Muscle layer of colon (tissue), 2 donors: ENCODE measurements around the gene STKLD1.

Experiments
- H3K27ac ChIP-seq: one replicate; pipeline ENCODE4 v1.7.0; 2013; ENCODE audit warnings: low read depth, mild to moderate bottlenecking, low read length, moderate library complexity
- H3K27me3 ChIP-seq, 2 donors: one replicate each; pipeline ENCODE4 v1.7.0; 2013; ENCODE audit warnings: low read length in 2 of 2, mild to moderate bottlenecking in 2 of 2; ENCODE audit not compliant: insufficient read depth in 2 of 2, control insufficient read depth in 1 of 2
- H3K36me3 ChIP-seq: one replicate; pipeline ENCODE4 v1.7.0; 2013; ENCODE audit warnings: mild to moderate bottlenecking, low read length; ENCODE audit not compliant: insufficient read depth
- H3K4me1 ChIP-seq: one replicate; pipeline ENCODE4 v1.7.0; 2013; ENCODE audit warnings: mild to moderate bottlenecking, low read length; ENCODE audit not compliant: insufficient read depth
- H3K4me3 ChIP-seq, 2 donors: one replicate each; pipeline ENCODE4 v1.7.0; 2013; ENCODE audit warnings: low read length in 2 of 2, low read depth in 1 of 2, mild to moderate bottlenecking in 1 of 2, moderate library complexity in 1 of 2
- H3K9ac ChIP-seq: one replicate; pipeline ENCODE4 v1.7.0; 2013; ENCODE audit warnings: low read length
- H3K9me3 ChIP-seq: one replicate; pipeline ENCODE4 v1.7.0; 2013; ENCODE audit warnings: mild to moderate bottlenecking, low read length
- donor health status: abdominal sarcoma.
- donor health status: Adenocarcinoma of cecum.

The STKLD1 gene

DNA sequence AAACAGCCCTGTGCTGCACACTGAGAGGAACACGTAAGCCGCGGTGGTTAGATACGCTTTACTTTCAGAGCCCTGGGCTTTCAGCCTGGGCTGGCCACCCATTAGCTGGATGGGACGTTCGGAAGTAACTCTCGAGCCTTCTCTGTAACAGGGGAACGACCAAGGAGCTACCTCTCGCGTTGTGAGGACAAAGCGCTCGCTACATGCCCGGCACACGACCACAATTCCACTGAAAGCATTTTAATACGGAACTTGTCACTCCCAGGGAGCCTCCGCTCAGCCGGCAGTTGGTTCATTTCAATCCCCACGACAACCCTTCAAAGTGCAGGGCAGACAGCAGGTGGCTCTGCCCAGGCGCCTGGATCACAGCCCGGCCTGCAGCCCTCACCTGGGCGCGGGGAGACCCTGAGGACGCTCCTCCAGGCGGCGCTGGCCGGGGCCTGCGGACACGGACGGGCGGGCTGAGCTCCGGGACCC lies 20.2 kb upstream of the STKLD1 start:
- peak overlapping the region; percentile 61 for H3K27ac ChIP-seq

DNA sequence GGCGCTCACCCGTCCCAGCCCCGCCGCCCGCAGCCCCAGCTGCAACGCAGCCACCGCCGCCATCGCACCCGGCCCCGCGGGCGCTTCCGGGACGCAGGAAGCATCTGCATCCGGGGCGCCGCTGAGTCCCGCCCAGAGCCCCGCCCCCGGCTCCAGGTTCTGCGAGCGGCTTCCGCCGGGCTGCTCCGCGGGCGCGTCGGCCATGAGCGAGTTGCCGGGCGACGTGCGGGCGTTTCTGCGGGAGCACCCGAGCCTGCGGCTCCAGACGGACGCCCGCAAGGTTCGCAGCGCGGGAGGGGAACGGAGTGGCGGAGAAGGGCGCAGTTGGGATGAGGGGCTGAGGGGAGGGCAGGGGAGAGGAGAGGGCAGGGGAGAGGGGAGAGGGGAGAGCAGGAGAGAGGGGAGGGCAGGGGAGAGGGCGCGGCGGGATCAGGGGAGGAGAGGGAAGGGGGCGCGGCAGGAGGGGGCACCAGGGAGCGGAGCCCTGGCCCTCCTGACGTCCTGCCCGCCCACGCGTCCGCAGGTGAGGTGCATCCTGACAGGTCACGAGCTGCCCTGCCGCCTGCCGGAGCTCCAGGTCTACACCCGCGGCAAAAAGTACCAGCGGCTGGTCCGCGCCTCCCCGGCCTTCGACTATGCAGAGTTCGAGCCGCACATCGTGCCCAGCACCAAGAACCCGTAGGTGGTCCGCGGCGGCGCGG lies 19.6 kb upstream of the STKLD1 start, which contains the start of the genes SURF1 and SURF2:
TSS of gene SURF1 (minus strand) at position 97 of the 701 bp plus-strand sequence. CDS start at position 63, 34 bp downstream.
TSS of gene SURF2 (plus strand) at position 160 of the 701 bp plus-strand sequence. CDS start at position 203, 43 bp downstream.
- H3K9ac ChIP-seq, result peak within 1 kb of the TSS; percentile 57
- peak within 1 kb of the TSS; percentile 61 for H3K27ac ChIP-seq

More for the DNA sequence above, 20.2 kb upstream of the STKLD1 start:
- H3K9me3 ChIP-seq, result no peaks in the 10 kb centered on the region
- H3K4me3 ChIP-seq, result peak overlapping the region; percentile 59 to 77
- peaks cover 33% of the 10 kb centered on the region for H3K36me3 ChIP-seq
- peak overlapping the region; percentile 57 for H3K9ac ChIP-seq
- H3K27me3 ChIP-seq, result no peaks in the 10 kb centered on the region
- H3K4me1 ChIP-seq, result peaks cover 22% of the 10 kb centered on the region

GRCh38 chr9:133357656-133358055 lies 18.5 kb upstream of the STKLD1 start:
- H3K27me3 ChIP-seq, result no peaks in the 10 kb centered on the region
- H3K9ac ChIP-seq, result no peak overlapping the region
- no peak overlapping the region for H3K27ac ChIP-seq
- H3K4me1 ChIP-seq, result peaks cover 22% of the 10 kb centered on the region
- no peaks in the 10 kb centered on the region for H3K9me3 ChIP-seq
- H3K4me3 ChIP-seq, result peak overlapping the region in 1 of 2 donors; percentile 8
- peaks cover 32% of the 10 kb centered on the region for H3K36me3 ChIP-seq

More for the DNA sequence above, 19.6 kb upstream of the STKLD1 start, which contains the start of the genes SURF1 and SURF2:
- Histone ChIP-seq H3K9me3 (no peaks in the 10 kb centered on the region), H3K4me3 (peak within 1 kb of the TSS; percentile 71 to 77), H3K27me3 (no peaks in the 10 kb centered on the region), H3K4me1 (peaks cover 22% of the 10 kb centered on the region), H3K36me3 (peaks cover 32% of the 10 kb centered on the region)

- no peak overlapping the region for H3K9ac ChIP-seq
- no peak overlapping the region for H3K27ac ChIP-seq
- no peaks in the 10 kb centered on the region for H3K27me3 ChIP-seq
- H3K36me3 ChIP-seq, result peaks cover 36% of the 10 kb centered on the region
- peaks cover 22% of the 10 kb centered on the region for H3K4me1 ChIP-seq
- no peaks in the 10 kb centered on the region for H3K9me3 ChIP-seq
- H3K4me3 ChIP-seq, result no peak overlapping the region
Observed at GRCh38 chr9:133359399-133360175, 16.6 kb upstream of the STKLD1 start.

- Histone ChIP-seq H3K4me1 (peaks cover 13% of the 10 kb centered on the region), H3K4me3 (no peak overlapping the region), H3K36me3 (peaks cover 39% of the 10 kb centered on the region), H3K9ac (no peak overlapping the region), H3K9me3 (no peaks in the 10 kb centered on the region), H3K27me3 (no peaks in the 10 kb centered on the region), H3K27ac (no peak overlapping the region)
Observed at GRCh38 chr9:133360400-133361393, 15.5 kb upstream of the STKLD1 start.

DNA sequence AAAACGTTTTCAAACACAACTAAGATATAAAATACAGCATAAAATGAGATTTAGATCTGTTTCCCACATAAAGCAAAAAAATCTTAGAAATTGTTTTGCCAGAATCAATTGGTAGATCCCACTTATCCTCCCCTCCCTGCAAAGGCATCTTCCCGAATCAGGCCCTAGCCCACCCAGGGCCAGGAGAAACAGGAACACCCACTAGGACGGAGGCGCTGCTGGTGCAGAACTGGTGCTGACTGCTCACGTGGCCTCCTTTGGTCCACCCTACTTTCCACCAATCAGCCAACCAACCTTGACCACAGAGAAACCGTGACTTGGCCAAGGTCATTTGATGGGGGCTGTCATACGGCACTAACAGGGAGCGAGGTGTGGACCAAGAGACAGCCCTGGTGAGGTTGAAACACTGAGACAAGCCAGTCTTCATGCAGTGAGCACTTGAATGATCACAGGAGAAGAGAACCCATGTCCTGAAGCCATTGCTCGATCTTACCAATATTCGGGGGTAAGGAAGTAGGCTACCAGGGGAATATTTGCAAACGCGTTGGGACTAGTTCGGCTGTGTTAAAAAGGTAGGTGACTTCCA lies 14.6 kb upstream of the STKLD1 start:
- Histone ChIP-seq H3K36me3 (peaks cover 48% of the 10 kb centered on the region), H3K27ac (no peak overlapping the region), H3K9me3 (no peaks in the 10 kb centered on the region), H3K27me3 (no peaks in the 10 kb centered on the region), H3K9ac (no peak overlapping the region), H3K4me3 (no peak overlapping the region), H3K4me1 (peaks cover 12% of the 10 kb centered on the region)

DNA sequence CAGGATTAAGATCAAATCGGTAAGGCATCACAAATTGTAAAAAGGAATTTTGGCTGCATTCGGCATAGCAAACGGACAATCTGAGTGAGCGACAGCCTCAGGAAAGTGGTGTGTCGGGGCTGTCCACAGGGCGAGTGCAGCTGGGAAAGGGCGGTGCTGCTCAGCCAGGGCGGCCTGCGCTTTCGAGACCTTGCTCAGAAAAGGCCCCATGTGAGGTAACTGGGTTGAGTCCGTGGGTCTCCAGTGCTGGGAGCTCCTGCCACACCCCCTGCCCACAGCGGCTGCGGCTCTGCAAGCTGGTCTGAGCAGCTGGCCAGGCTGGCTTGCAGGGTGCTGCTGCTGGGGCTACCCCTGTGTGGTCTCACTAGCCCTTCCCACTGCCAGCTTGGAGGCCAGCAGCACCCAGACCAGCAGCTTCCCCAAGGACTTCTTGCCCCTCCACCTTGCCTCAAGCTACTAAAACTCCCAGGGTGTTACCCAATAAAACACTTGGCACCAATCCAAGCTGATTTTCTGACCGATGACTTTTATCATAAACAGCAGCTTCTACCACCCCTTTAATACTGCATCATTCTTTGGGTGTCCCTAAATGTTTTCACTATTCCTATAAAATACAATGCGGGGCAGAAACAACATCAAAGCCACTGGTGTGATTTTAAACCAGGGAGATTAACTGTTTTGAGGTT lies 13.7 kb upstream of the STKLD1 start:
- H3K27me3 ChIP-seq, result no peaks in the 10 kb centered on the region
- no peak overlapping the region for H3K27ac ChIP-seq
- no peak overlapping the region for H3K4me3 ChIP-seq
- no peaks in the 10 kb centered on the region for H3K9me3 ChIP-seq
- H3K4me1 ChIP-seq, result peaks cover 7% of the 10 kb centered on the region
- H3K36me3 ChIP-seq, result peaks cover 55% of the 10 kb centered on the region
- no peak overlapping the region for H3K9ac ChIP-seq

GRCh38 chr9:133366435-133366834 lies 9.7 kb upstream of the STKLD1 start:
- Histone ChIP-seq H3K4me1 (peaks cover 33% of the 10 kb centered on the region), H3K27me3 (no peaks in the 10 kb centered on the region), H3K9me3 (no peaks in the 10 kb centered on the region), H3K36me3 (peaks cover 59% of the 10 kb centered on the region), H3K9ac (no peak overlapping the region), H3K27ac (no peak overlapping the region), H3K4me3 (no peak overlapping the region)

- H3K4me1 ChIP-seq, result peaks cover 41% of the 10 kb centered on the region
- H3K27ac ChIP-seq, result no peak overlapping the region
- H3K27me3 ChIP-seq, result no peaks in the 10 kb centered on the region
- H3K4me3 ChIP-seq, result no peak overlapping the region
- no peak overlapping the region for H3K9ac ChIP-seq
- no peaks in the 10 kb centered on the region for H3K9me3 ChIP-seq
- peaks cover 51% of the 10 kb centered on the region for H3K36me3 ChIP-seq
Observed at GRCh38 chr9:133367221-133367620, 8.9 kb upstream of the STKLD1 start.

DNA sequence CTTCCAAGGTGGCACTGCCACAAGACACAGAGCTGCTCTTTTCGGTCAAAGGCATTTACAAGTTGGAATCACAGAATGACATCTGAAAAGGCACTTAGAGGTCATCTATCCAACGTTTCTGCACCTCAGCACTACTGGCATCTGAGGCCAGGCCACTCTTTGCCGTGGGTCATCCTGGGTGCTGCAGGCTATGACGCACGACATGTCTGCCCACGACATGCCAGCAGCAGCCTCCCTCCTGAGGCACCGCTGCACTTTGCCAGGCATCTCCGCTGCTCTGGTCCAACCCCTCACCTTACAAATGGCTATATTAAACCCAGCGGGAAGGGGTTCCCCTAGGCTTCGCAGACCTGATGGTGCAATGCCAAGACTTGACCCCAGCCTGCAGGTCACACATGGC lies 8.4 kb upstream of the STKLD1 start:
- Histone ChIP-seq H3K4me1 (peaks cover 47% of the 10 kb centered on the region), H3K27me3 (no peaks in the 10 kb centered on the region), H3K9me3 (no peaks in the 10 kb centered on the region), H3K36me3 (peaks cover 49% of the 10 kb centered on the region), H3K27ac (no peak overlapping the region), H3K4me3 (no peak overlapping the region), H3K9ac (no peak overlapping the region)
